Measurements from ENCODE around the gene FSIP1. TPM values are rescaled to one million over a fixed set of nuclear protein-coding genes. Genes with fewer than 3 reads are reported as not detected.

Gene FSIP1
- polyA plus RNA-seq, 3 donors: 1.4 to 2.6 (median 2.0) TPM

GRCh38 chr15:39593071-39593655, 189.5 kb downstream of the FSIP1 start:
- no peak for DNase-seq (ENCODE audit: extremely low read depth in 1 of 11, low read depth in 9 of 11, low spot score in 4 of 11)

GRCh38 chr15:39592500-39592899, 190.1 kb downstream of the FSIP1 start:
- DNase-seq (ENCODE audit: extremely low read depth in 1 of 11, low read depth in 9 of 11, low spot score in 4 of 11): no peak

- DNase-seq (ENCODE audit: extremely low read depth in 1 of 11, low read depth in 9 of 11, low spot score in 4 of 11): no peak
Observed at GRCh38 chr15:39591896-39592315, 190.7 kb downstream of the FSIP1 start.

- DNase-seq (ENCODE audit: extremely low read depth in 1 of 11, low read depth in 9 of 11, low spot score in 4 of 11): no peak
Observed at GRCh38 chr15:39591141-39591895, 191.3 kb downstream of the FSIP1 start.

DNA sequence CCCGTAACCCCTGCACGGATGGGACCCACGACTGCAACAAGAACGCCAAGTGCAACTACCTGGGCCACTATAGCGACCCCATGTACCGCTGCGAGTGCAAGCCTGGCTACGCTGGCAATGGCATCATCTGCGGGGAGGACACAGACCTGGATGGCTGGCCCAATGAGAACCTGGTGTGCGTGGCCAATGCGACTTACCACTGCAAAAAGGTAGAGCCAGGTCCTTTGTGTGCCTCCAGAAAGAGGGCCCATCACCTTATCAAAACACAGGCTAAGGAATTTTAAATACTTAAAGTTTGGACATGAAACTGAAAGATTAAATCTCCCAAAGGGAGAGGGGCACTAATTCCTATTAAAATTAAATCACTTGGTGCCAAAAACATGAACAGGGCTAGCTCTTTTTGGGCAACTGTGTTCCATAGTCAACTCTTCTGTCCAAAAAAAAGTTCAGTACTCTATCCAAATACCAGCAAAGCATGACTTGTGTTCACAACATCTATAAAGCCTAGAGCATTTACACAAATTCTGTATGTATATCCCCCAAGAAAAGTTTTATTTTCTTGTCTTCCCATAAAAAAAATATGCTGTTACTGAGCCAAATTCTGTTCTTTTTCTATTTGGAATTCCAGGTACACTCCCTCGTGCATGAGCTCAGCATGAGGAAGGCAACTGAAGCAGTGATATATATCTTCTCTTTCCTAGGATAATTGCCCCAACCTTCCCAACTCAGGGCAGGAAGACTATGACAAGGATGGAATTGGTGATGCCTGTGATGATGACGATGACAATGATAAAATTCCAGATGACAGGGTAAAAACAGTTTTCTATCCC, 192.6 kb downstream of the FSIP1 start:
- DNase-seq (ENCODE audit: extremely low read depth in 1 of 11, low read depth in 9 of 11, low spot score in 4 of 11): no peak

DNA sequence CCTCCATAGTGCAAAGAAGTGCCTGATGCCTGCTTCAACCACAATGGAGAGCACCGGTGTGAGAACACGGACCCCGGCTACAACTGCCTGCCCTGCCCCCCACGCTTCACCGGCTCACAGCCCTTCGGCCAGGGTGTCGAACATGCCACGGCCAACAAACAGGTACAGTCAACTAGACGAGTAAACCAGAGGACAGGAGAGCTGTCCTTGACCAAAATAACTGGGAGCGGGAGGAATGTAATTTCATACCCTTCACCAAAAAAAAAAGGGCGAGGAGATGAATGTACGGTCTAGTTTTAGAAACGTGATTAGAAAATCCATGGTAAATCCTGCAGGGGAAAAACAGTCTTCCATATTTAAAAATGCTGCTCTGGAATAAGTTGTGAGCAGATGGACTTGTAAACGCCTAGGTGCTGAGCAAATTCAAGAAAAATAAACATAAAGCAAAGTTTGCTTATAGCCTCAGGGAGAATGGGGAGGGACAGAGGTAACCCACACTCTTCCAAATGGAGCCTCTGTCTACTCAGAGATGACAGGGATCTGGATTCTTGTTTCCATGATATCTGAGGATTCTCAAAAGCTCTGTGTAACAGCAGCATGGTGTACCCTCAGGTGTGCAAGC, 193.3 kb downstream of the FSIP1 start:
- DNase-seq (ENCODE audit: extremely low read depth in 1 of 11, low read depth in 9 of 11, low spot score in 4 of 11): no peak

DNA sequence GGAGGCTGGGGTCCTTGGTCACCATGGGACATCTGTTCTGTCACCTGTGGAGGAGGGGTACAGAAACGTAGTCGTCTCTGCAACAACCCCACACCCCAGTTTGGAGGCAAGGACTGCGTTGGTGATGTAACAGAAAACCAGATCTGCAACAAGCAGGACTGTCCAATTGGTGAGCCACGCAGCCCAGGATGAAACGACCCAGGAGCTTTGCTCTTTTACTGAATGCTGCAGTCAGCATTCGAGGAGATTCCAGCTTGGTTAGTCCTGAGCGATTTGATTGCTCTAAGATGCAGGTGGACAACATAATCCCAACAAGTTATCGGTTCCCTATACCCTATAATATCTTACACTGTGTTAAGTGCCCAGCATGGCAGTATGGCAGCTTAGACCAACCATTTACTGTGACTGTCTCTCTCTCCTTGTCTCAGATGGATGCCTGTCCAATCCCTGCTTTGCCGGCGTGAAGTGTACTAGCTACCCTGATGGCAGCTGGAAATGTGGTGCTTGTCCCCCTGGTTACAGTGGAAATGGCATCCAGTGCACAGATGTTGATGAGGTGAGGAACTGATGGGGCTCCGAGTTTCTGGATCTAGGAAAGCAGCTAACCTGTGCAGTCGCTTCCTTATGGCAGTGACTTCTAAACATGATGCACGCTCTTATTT, 194.0 kb downstream of the FSIP1 start:
- DNase-seq (ENCODE audit: extremely low read depth in 1 of 11, low read depth in 9 of 11, low spot score in 4 of 11): no peak

DNA sequence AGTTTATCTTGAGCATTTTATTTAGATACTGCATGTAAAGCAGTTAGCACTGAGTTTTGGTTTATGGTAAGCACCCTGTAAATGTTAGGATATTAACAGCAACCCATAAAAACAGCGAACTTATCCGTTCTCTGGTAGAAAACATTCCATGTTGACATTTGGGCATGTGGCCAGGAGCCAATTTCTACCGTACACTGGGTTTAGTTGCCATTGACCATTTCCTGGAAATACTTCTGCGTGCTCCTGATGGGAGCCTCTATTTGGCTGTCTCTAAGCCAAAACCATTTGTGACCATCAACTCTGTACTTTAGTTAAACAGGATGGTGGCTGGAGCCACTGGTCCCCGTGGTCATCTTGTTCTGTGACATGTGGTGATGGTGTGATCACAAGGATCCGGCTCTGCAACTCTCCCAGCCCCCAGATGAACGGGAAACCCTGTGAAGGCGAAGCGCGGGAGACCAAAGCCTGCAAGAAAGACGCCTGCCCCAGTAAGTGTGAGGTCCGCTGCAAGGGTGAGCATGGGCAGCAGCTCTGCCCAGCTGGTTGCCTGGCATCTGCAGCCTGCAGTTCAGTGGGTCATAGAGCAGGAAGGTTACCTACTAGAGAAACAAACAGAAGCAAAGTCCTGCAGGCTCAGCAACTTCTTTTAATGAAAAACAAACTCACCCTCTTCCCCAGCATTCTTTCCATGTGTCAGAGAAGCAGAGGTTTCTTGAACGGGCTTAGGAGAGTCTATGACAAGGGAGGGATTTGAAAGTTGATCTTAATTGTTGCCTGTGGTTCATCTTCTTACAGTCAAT, 194.7 kb downstream of the FSIP1 start:
- peak in 1 of 11 donors; percentile 56 for DNase-seq (ENCODE audit: extremely low read depth in 1 of 11, low read depth in 9 of 11, low spot score in 4 of 11)

GRCh38 chr15:39587096-39587721, 195.4 kb downstream of the FSIP1 start:
- no peak for DNase-seq (ENCODE audit: extremely low read depth in 1 of 11, low read depth in 9 of 11, low spot score in 4 of 11)

- DNase-seq (ENCODE audit: extremely low read depth in 1 of 11, low read depth in 9 of 11, low spot score in 4 of 11): no peak
Observed at GRCh38 chr15:39586387-39587095, 196.1 kb downstream of the FSIP1 start.

DNA sequence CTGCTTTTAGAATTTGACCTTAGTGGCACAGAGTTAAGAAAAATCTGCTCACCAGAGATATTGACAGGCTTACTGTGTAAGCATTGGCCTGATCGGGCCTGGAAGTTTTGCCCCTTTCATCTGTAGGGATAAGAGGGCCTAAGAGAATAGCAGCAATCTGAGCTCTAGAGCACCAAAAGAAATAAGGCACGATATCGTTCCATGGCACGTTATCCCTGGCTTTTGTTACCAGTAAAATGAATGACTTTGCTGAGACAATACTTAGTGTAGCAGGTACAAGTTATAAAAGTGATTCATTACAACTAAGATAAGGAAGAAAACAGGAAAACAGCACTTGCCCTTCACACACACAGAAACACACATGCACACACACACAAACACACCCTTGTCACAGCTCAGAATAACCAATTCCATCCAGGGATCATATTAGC, 196.8 kb downstream of the FSIP1 start:
- no peak for DNase-seq (ENCODE audit: extremely low read depth in 1 of 11, low read depth in 9 of 11, low spot score in 4 of 11)

GRCh38 chr15:39585389-39585841, 197.2 kb downstream of the FSIP1 start:
- DNase-seq (ENCODE audit: extremely low read depth in 1 of 11, low read depth in 9 of 11, low spot score in 4 of 11): no peak

- no peak for DNase-seq (ENCODE audit: extremely low read depth in 1 of 11, low read depth in 9 of 11, low spot score in 4 of 11)
Observed at GRCh38 chr15:39584662-39585388, 197.8 kb downstream of the FSIP1 start.

- no peak for DNase-seq (ENCODE audit: extremely low read depth in 1 of 11, low read depth in 9 of 11, low spot score in 4 of 11)
Observed at GRCh38 chr15:39584266-39584659, 198.4 kb downstream of the FSIP1 start.

GRCh38 chr15:39583596-39584265, 198.9 kb downstream of the FSIP1 start:
- no peak for DNase-seq (ENCODE audit: extremely low read depth in 1 of 11, low read depth in 9 of 11, low spot score in 4 of 11)

Measured in renal cortex interstitium (tissue), 11 donors.